Keratinocyte (primary cell): ENCODE results near the gene OTOGL. TPM values are rescaled to one million over a fixed set of nuclear protein-coding genes. Genes with fewer than 3 reads are reported as not detected.

Experiments used
- DNase-seq: peaks from one replicate; pipeline ENCODE4 v3.0.0-alpha.2; 2011; ENCODE audit warnings: low read depth, missing footprints, low spot score
- FAIRE-seq: peaks from 2 replicates; lab custom pipeline; 2011; peaks lifted over from hg19 to GRCh38; lab: Jason Lieb, UNC
- H2AFZ ChIP-seq: 2 replicates; pipeline ENCODE4 v1.6.0; 2012; ENCODE audit warnings: low read length, control low read depth, inconsistent platforms; ENCODE audit not compliant: control insufficient read depth
- H3K27ac ChIP-seq: 2 replicates; pipeline ENCODE4 v1.5.1; 2011; ENCODE audit warnings: low read length; ENCODE audit not compliant: control insufficient read depth, insufficient read depth
- H3K27me3 ChIP-seq: 3 replicates; pipeline ENCODE4 v1.6.0; 2011; ENCODE audit warnings: low read length; ENCODE audit not compliant: control insufficient read depth, insufficient read depth; ENCODE audit errors: extremely low read depth
- H3K36me3 ChIP-seq, 2 experiments: 2 replicates in 1 of 2; 3 replicates in 1 of 2; pipeline ENCODE4 v1.5.1; 2011; ENCODE audit warnings: low read length in 2 of 2, mild to moderate bottlenecking in 1 of 2; ENCODE audit not compliant: control insufficient read depth in 2 of 2, insufficient read depth in 2 of 2; ENCODE audit errors: extremely low read depth in 1 of 2
- H3K4me1 ChIP-seq: 3 replicates; pipeline ENCODE4 v1.5.1; 2011; ENCODE audit warnings: low read length; ENCODE audit not compliant: control insufficient read depth, insufficient read depth; ENCODE audit errors: extremely low read depth
- H3K4me2 ChIP-seq: 3 replicates; pipeline ENCODE4 v1.6.0; 2011; ENCODE audit warnings: low read depth, low read length; ENCODE audit not compliant: control insufficient read depth, insufficient read depth; ENCODE audit errors: extremely low read depth
- H3K4me3 ChIP-seq, 3 experiments: fragments of 200-600 bp in 1 of 3; sonication (generic) in 1 of 3; 2 replicates in 2 of 3; 3 replicates in 1 of 3; pipeline ENCODE4 v1.5.1; 2011 to 2016; ENCODE audit warnings: low read length in 3 of 3, mild to moderate bottlenecking in 3 of 3, control low read depth in 2 of 3, inconsistent platforms in 1 of 3, low read depth in 1 of 3, mixed read lengths in 1 of 3, mixed run types in 1 of 3, moderate library complexity in 1 of 3; ENCODE audit not compliant: control insufficient read depth in 2 of 3, insufficient read depth in 2 of 3; ENCODE audit errors: extremely low read depth in 1 of 3
- H3K79me2 ChIP-seq: 2 replicates; pipeline ENCODE4 v1.6.0; 2012; ENCODE audit warnings: low read length; ENCODE audit not compliant: control insufficient read depth, insufficient read depth
- H3K9ac ChIP-seq: 3 replicates; pipeline ENCODE4 v1.6.0; 2011; ENCODE audit warnings: low read length; ENCODE audit not compliant: control insufficient read depth, insufficient read depth; ENCODE audit errors: extremely low read depth
- H3K9me1 ChIP-seq: 3 replicates; pipeline ENCODE4 v1.6.0; 2011; ENCODE audit warnings: low read length; ENCODE audit not compliant: control insufficient read depth, insufficient read depth; ENCODE audit errors: extremely low read depth
- H3K9me3 ChIP-seq: 2 replicates; pipeline ENCODE4 v1.5.1; 2012; ENCODE audit warnings: low read depth, low read length; ENCODE audit not compliant: control insufficient read depth
- H4K20me1 ChIP-seq: 3 replicates; pipeline ENCODE4 v1.6.0; 2011; ENCODE audit warnings: low read length; ENCODE audit not compliant: control insufficient read depth, insufficient read depth; ENCODE audit errors: extremely low read depth
- CTCF ChIP-seq, 3 experiments: IDR thresholded peaks in 1 of 3; conservative IDR thresholded peaks in 1 of 3; optimal IDR thresholded peaks in 1 of 3; 2 replicates in 2 of 3; 3 replicates in 1 of 3; pipeline versions ENCODE3 to v1.5.1; 2011; ENCODE audit warnings: low read length in 3 of 3, mild to moderate bottlenecking in 3 of 3, moderate library complexity in 2 of 3, control low read depth in 1 of 3, inconsistent platforms in 1 of 3; ENCODE audit not compliant: insufficient read depth in 2 of 3; ENCODE audit errors: extremely low read depth in 1 of 3
- EZH2 ChIP-seq: IDR thresholded peaks from one replicate; pipeline ENCODE4 v1.6.1; 2012; ENCODE audit warnings: inconsistent platforms, mild to moderate bottlenecking, low read length, moderate library complexity
- dilution Hi-C: fragments of 300-500 bp; cut with MboI; formaldehyde crosslinking; loops from one replicate; pipeline ENCODE4 v1.7.0; 2020; ENCODE audit warnings: low sequenced_read_pairs; ENCODE audit not compliant: extremely low pct_ligation_motif_present
- polyA plus RNA-seq, 5 experiments: library from polyadenylated mRNA; depleted of rRNA in 3 of 5; stranded (reverse) in 3 of 5; stranded (forward) in 1 of 5; unstranded in 1 of 5; fragments of >200 nt; gene quantifications; 1 replicate in 1 of 5; 2 replicates in 3 of 5; 3 replicates in 1 of 5; pipeline versions ENCODE4 v1.2.1 to v1.2.3, GENCODE V29; 2011 to 2012; ENCODE audit warnings: missing spikeins in 2 of 5, low read depth in 1 of 5, low replicate concordance in 1 of 5

The OTOGL gene
- polyA plus RNA-seq, 1 donor (not counting 4 experiments of a cell fraction or from before 2014, with no cell fraction given): 0.08 TPM

DNA sequence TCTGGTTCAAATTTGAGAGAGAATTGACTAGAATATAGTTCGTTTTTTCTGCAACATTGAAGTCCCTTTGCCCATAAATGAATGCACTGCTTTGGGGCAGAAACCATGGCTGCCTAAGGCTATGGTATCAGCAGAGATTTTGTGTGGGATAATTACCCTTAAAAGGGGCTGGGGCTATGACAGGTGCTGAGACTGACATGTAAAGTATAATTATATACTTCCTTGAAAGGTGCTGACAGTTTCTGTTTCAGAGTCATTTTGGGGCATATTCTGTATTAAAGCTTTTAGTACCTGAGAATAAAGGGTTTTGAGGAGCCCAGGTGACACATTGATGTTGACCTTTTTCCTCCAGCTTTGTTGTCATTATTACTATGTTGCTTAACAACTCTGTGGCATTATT, 194.4 kb downstream of the OTOGL start:
- Histone ChIP-seq H3K4me3 (no peak overlapping the region), H3K79me2 (no peaks in the 10 kb centered on the region), H3K9ac (no peak overlapping the region), H3K27ac (no peak overlapping the region), H3K4me1 (no peaks in the 10 kb centered on the region), H3K9me1 (no peaks in the 10 kb centered on the region), H3K27me3 (no peaks in the 10 kb centered on the region), H2AFZ (no peak overlapping the region), H3K4me2 (no peak overlapping the region), H3K9me3 (no peaks in the 10 kb centered on the region), H3K36me3 (no peaks in the 10 kb centered on the region), H4K20me1 (no peaks in the 10 kb centered on the region)
- FAIRE-seq: no peak
- DNase-seq: no peak
- TF ChIP-seq CTCF (optimal IDR thresholded peaks at IDR 0.05 in 1 of 3, IDR thresholded peaks at IDR 0.05 in 1 of 3, conservative IDR thresholded peaks at IDR 0.05 in 1 of 3; ENCODE audit: extremely low read depth in 1 of 3, insufficient read depth in 2 of 3, low read length in 3 of 3): no peak
- TF ChIP-seq EZH2: no peak
- dilution Hi-C loops: no loop called here

- Histone ChIP-seq H3K79me2 (no peaks in the 10 kb centered on the region), H3K27me3 (no peaks in the 10 kb centered on the region), H3K27ac (no peak overlapping the region), H3K9me1 (no peaks in the 10 kb centered on the region), H3K4me1 (no peaks in the 10 kb centered on the region), H3K9me3 (no peaks in the 10 kb centered on the region), H3K9ac (no peak overlapping the region), H3K36me3 (no peaks in the 10 kb centered on the region), H2AFZ (no peak overlapping the region), H3K4me2 (no peak overlapping the region), H4K20me1 (no peaks in the 10 kb centered on the region), H3K4me3 (no peak overlapping the region)
- TF ChIP-seq EZH2 (no peak), CTCF (optimal IDR thresholded peaks at IDR 0.05 in 1 of 3, IDR thresholded peaks at IDR 0.05 in 1 of 3, conservative IDR thresholded peaks at IDR 0.05 in 1 of 3; ENCODE audit: extremely low read depth in 1 of 3, insufficient read depth in 2 of 3, low read length in 3 of 3) (no peak)
- dilution Hi-C loops: no loop called here
- no peak for FAIRE-seq
- DNase-seq: no peak
Measured at GRCh38 chr12:80299219-80299618, 199.9 kb downstream of the OTOGL start.
